Activated B cell treated with CpG ODN at 0.5 μM for 24 hours (primary cell): ENCODE data around the gene PRELID2. TPM values are rescaled to one million over a fixed set of nuclear protein-coding genes. Genes with fewer than 3 reads are reported as not detected.

Source experiments
- ATAC-seq: fragments of 200-7000 bp; cut with Tn5 transposase; one replicate; pipeline ENCODE4 v1.10.0; 2021; ENCODE audit warnings: low read depth, mild to moderate bottlenecking, moderate library complexity
- CTCF ChIA-PET: fragments of 350-600 bp; sonication (Branson Sonifier 250); formaldehyde crosslinking; loops from one replicate; lab custom pipeline; 2021; ENCODE audit warnings: antibody characterized with exemption; lab: Charles Lee
- POLR2A ChIA-PET: fragments of 350-600 bp; sonication (Branson Sonifier 250); formaldehyde crosslinking; loops from one replicate; lab custom pipeline; 2021; ENCODE audit warnings: antibody characterized with exemption; lab: Charles Lee
- DNase-seq: peaks from one replicate; pipeline ENCODE4 v3.0.0; 2022
- H3K27ac Mint-ChIP-seq: one replicate; pipeline ENCODE4 v1.8.0; 2020; ENCODE audit warnings: mixed read lengths
- H3K27me3 Mint-ChIP-seq: one replicate; pipeline ENCODE4 v1.8.0; 2021; ENCODE audit warnings: mixed read lengths
- H3K36me3 Mint-ChIP-seq: one replicate; pipeline ENCODE4 v1.8.0; 2021; ENCODE audit warnings: low read depth, mixed read lengths
- H3K4me1 Mint-ChIP-seq: one replicate; pipeline ENCODE4 v1.8.0; 2021; ENCODE audit warnings: mixed read lengths
- H3K4me3 Mint-ChIP-seq: one replicate; pipeline ENCODE4 v1.8.0; 2020; ENCODE audit warnings: mild to moderate bottlenecking, mixed read lengths
- H3K9me3 Mint-ChIP-seq: one replicate; pipeline ENCODE4 v1.8.0; 2020; ENCODE audit warnings: mixed read lengths
- CTCF ChIP-seq: fragments of 200-600 bp; IDR thresholded peaks from one replicate; pipeline ENCODE4 v1.8.0; 2022; ENCODE audit warnings: antibody characterized with exemption, mild to moderate bottlenecking
- intact Hi-C: fragments of 100-400 bp; cut with micrococcal nuclease; formaldehyde crosslinking; loops from one replicate; pipeline ENCODE4 v1.15.1; 2024
- total RNA-seq: library from RNA; stranded (reverse); gene quantifications from 2 replicates; pipeline ENCODE4 v1.2.3, GENCODE V29; 2022

PRELID2 gene
- total RNA-seq, 1 donor from 2014 or later: 3.3 TPM

GRCh38 chr5:145715412-145715811, 119.7 kb downstream of the PRELID2 start:
- no peaks in the 10 kb centered on the region for H3K36me3 Mint-ChIP-seq
- ChIA-PET CTCF (no interaction called here), POLR2A (no interaction called here)
- no peak for DNase-seq
- H3K4me1 Mint-ChIP-seq: no peaks in the 10 kb centered on the region
- H3K4me3 Mint-ChIP-seq: no peak overlapping the region
- no peak overlapping the region for H3K27ac Mint-ChIP-seq
- no peak for TF ChIP-seq CTCF
- intact Hi-C loops: no loop called here
- H3K27me3 Mint-ChIP-seq: no peaks in the 10 kb centered on the region
- peaks cover 4% of the 10 kb centered on the region for H3K9me3 Mint-ChIP-seq
- no peak for ATAC-seq

- POLR2A ChIA-PET: no interaction called here
- TF ChIP-seq CTCF: no peak
- ATAC-seq: no peak
- CTCF ChIA-PET: no interaction called here
- Mint-ChIP-seq H3K9me3 (no peaks in the 10 kb centered on the region), H3K4me1 (no peaks in the 10 kb centered on the region), H3K27ac (no peak overlapping the region), H3K36me3 (no peaks in the 10 kb centered on the region), H3K4me3 (no peak overlapping the region), H3K27me3 (no peaks in the 10 kb centered on the region)
- no peak for DNase-seq
- intact Hi-C loops: no loop called here
These were observed 122.9 kb downstream of the PRELID2 start for GRCh38 chr5:145712245-145712644.

- Mint-ChIP-seq H3K27ac (no peak overlapping the region), H3K27me3 (no peaks in the 10 kb centered on the region), H3K4me3 (no peak overlapping the region), H3K36me3 (no peaks in the 10 kb centered on the region), H3K9me3 (no peaks in the 10 kb centered on the region), H3K4me1 (no peaks in the 10 kb centered on the region)
- DNase-seq (no peak), ATAC-seq (no peak)
- no peak for TF ChIP-seq CTCF
- ChIA-PET POLR2A (no interaction called here), CTCF (no interaction called here)
- intact Hi-C loops: no loop called here
These were observed 123.7 kb downstream of the PRELID2 start for GRCh38 chr5:145711417-145711816.

Other genes with a start within 250 kb of the PRELID2 start
- gene GRXCR2, start 37.7 kb upstream of the PRELID2 start, total RNA-seq: not detected in 2 replicates
- gene SH3RF2, start 101.2 kb upstream of the PRELID2 start, total RNA-seq: not detected in 2 replicates